HG02970 (cell line): ENCODE results near the gene PCID2.

Experiments used
- ATAC-seq: cut with Tn5 transposase; IDR thresholded peaks from one replicate; pipeline ENCODE4 v1.9.1; 2021; ENCODE audit warnings: mild to moderate bottlenecking, moderate library complexity, moderate number of reproducible peaks; ENCODE audit not compliant: unreplicated experiment, low FRiP score

Gene PCID2

GRCh38 chr13:113152691-113152983 is 55.8 kb downstream of the PCID2 start:
- no peak for ATAC-seq

GRCh38 chr13:113151745-113152690 is 56.5 kb downstream of the PCID2 start:
- no peak for ATAC-seq

- no peak for ATAC-seq
Observed at GRCh38 chr13:113150550-113151365, 57.7 kb downstream of the PCID2 start.

GRCh38 chr13:113149711-113150549 is 58.5 kb downstream of the PCID2 start:
- ATAC-seq: no peak

- no peak for ATAC-seq
Observed at GRCh38 chr13:113148940-113149503, 59.4 kb downstream of the PCID2 start.

- ATAC-seq: no peak
Observed at GRCh38 chr13:113148407-113148806, 60.1 kb downstream of the PCID2 start.

- no peak for ATAC-seq
Observed at GRCh38 chr13:113147206-113147605, 61.3 kb downstream of the PCID2 start.

GRCh38 chr13:113146750-113147149 is 61.7 kb downstream of the PCID2 start:
- ATAC-seq: no peak

GRCh38 chr13:113145911-113146598 is 62.4 kb downstream of the PCID2 start:
- no peak for ATAC-seq

GRCh38 chr13:113145496-113145895 is 63.0 kb downstream of the PCID2 start:
- ATAC-seq: no peak

- no peak for ATAC-seq
Observed at GRCh38 chr13:113144255-113144629, 64.2 kb downstream of the PCID2 start.

- no peak for ATAC-seq
Observed at GRCh38 chr13:113143466-113144254, 64.8 kb downstream of the PCID2 start.

GRCh38 chr13:113142876-113143275 is 65.6 kb downstream of the PCID2 start:
- ATAC-seq: no peak

- no peak for ATAC-seq
Observed at GRCh38 chr13:113141601-113141970, 66.9 kb downstream of the PCID2 start.

- ATAC-seq: no peak
Observed at GRCh38 chr13:113140677-113141600, 67.5 kb downstream of the PCID2 start.

- no peak for ATAC-seq
Observed at GRCh38 chr13:113139577-113139976, 68.9 kb downstream of the PCID2 start.

- no peak for ATAC-seq
Observed at GRCh38 chr13:113138792-113139551, 69.5 kb downstream of the PCID2 start.
